GM19023 (cell line): ENCODE data around the gene IPPK.

ENCODE experiments used
- ATAC-seq: cut with Tn5 transposase; IDR thresholded peaks from one replicate; pipeline ENCODE4 v1.9.1; 2021; ENCODE audit warnings: mild to moderate bottlenecking, moderate library complexity; ENCODE audit not compliant: unreplicated experiment

The IPPK gene

GRCh38 chr9:92658176-92658575, 11.8 kb downstream of the IPPK start:
- ATAC-seq: no peak

GRCh38 chr9:92657296-92658094, 12.4 kb downstream of the IPPK start:
- ATAC-seq: no peak

GRCh38 chr9:92656537-92656925, 13.4 kb downstream of the IPPK start:
- ATAC-seq: no peak

GRCh38 chr9:92655896-92656536, 13.9 kb downstream of the IPPK start:
- ATAC-seq: no peak

- no peak for ATAC-seq
These were observed 14.6 kb downstream of the IPPK start for GRCh38 chr9:92655366-92655765.

- no peak for ATAC-seq
These were observed 15.2 kb downstream of the IPPK start for GRCh38 chr9:92654481-92655301.

GRCh38 chr9:92652461-92652860, 17.5 kb downstream of the IPPK start:
- ATAC-seq: no peak

GRCh38 chr9:92650839-92651621, 18.9 kb downstream of the IPPK start:
- ATAC-seq: no peak

GRCh38 chr9:92650296-92650695, 19.6 kb downstream of the IPPK start:
- ATAC-seq: no peak

GRCh38 chr9:92649007-92649406, 20.9 kb downstream of the IPPK start:
- ATAC-seq: no peak

- ATAC-seq: no peak
These were observed 21.4 kb downstream of the IPPK start for GRCh38 chr9:92648474-92648971.

- no peak for ATAC-seq
These were observed 22.1 kb downstream of the IPPK start for GRCh38 chr9:92647671-92648473.

- no peak for ATAC-seq
These were observed 24.9 kb downstream of the IPPK start for GRCh38 chr9:92645041-92645440.

- no peak for ATAC-seq
These were observed 25.7 kb downstream of the IPPK start for GRCh38 chr9:92644278-92644677.

- no peak for ATAC-seq
These were observed 27.4 kb downstream of the IPPK start for GRCh38 chr9:92642564-92642963.

GRCh38 chr9:92642041-92642451, 27.9 kb downstream of the IPPK start:
- ATAC-seq: no peak

GRCh38 chr9:92641092-92641809, 28.7 kb downstream of the IPPK start:
- ATAC-seq: no peak

GRCh38 chr9:92640398-92641091, 29.4 kb downstream of the IPPK start:
- no peak for ATAC-seq
